Ascending aorta (tissue), 2 donors: ENCODE data around the gene DOCK2. TPM values are rescaled to one million over a fixed set of nuclear protein-coding genes. Genes with fewer than 3 reads are reported as not detected.

ENCODE experiments used
- DNase-seq, 2 donors: peaks; one replicate each; pipeline ENCODE4 v3.0.0-alpha.2; 2019; ENCODE audit warnings: low spot score in 2 of 2
- H3K27ac ChIP-seq, 2 donors: fragments of 200-600 bp; sonication (generic); one replicate each; pipeline ENCODE4 v1.5.1; 2016 to 2017; ENCODE audit warnings: mild to moderate bottlenecking in 1 of 2
- H3K27me3 ChIP-seq: fragments of 200-600 bp; sonication (generic); one replicate; pipeline ENCODE4 v1.5.1; 2017
- H3K36me3 ChIP-seq, 2 donors: fragments of 200-600 bp; sonication (generic); one replicate each; pipeline ENCODE4 v1.5.1; 2016
- H3K4me1 ChIP-seq, 2 donors: fragments of 200-600 bp; sonication (generic); one replicate each; pipeline ENCODE4 v1.5.1; 2016 to 2017; ENCODE audit warnings: mild to moderate bottlenecking in 1 of 2
- H3K4me3 ChIP-seq, 2 donors: fragments of 200-600 bp; sonication (generic); one replicate each; pipeline ENCODE4 v1.5.1; 2016 to 2017; ENCODE audit warnings: mild to moderate bottlenecking in 1 of 2
- H3K9me3 ChIP-seq, 2 donors: fragments of 200-600 bp; sonication (generic); one replicate each; pipeline ENCODE4 v1.5.1; 2016
- CTCF ChIP-seq, 3 experiments: fragments of 200-600 bp in 2 of 3; fragments of 450-650 bp in 1 of 3; sonication (generic) in 2 of 3; IDR thresholded peaks; one replicate each; pipeline ENCODE4 v1.5.1; 2016 to 2019; ENCODE audit warnings: antibody characterized with exemption in 3 of 3, mild to moderate bottlenecking in 1 of 3, moderate library complexity in 1 of 3
- intact Hi-C: fragments of 100-400 bp; cut with DNase I; formaldehyde crosslinking; loops from one replicate; pipeline ENCODE4 v1.15.1; 2023
- total RNA-seq: library from RNA; depleted of rRNA; stranded (reverse); fragments of >200 nt; gene quantifications from one replicate; pipeline ENCODE4 v1.1.0, GENCODE V29; 2016

Gene DOCK2
- total RNA-seq, 1 donor from 2014 or later = 33.1 TPM

DNA sequence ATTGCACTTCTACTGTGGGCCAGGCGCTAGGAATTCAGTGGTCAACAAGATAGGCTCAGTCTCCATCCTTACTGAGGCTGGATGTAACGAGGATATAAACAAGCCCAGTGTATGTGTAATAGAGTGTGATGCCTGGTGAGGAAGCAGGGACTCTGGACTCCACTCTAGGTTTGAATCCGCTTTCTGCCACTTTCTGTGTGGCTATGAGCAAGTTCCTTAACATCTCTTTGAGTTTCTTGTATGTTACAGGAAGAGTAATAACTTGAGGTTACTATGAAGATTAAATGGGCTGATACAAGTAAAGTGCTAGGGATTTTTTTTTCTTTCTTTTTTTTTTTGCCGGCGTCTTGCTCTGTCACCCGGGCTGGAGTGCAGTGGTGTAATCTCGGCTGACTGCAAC is 12.4 kb downstream of the DOCK2 start:
- H3K9me3 ChIP-seq = no peaks in the 10 kb centered on the region
- no peaks in the 10 kb centered on the region for H3K4me1 ChIP-seq
- no peak overlapping the region for H3K27ac ChIP-seq
- intact Hi-C loops = no loop called here
- DNase-seq = no peak
- TF ChIP-seq CTCF (IDR thresholded peaks at IDR 0.05) = no peak
- no peaks in the 10 kb centered on the region for H3K27me3 ChIP-seq
- no peaks in the 10 kb centered on the region for H3K36me3 ChIP-seq
- no peak overlapping the region for H3K4me3 ChIP-seq

DNA sequence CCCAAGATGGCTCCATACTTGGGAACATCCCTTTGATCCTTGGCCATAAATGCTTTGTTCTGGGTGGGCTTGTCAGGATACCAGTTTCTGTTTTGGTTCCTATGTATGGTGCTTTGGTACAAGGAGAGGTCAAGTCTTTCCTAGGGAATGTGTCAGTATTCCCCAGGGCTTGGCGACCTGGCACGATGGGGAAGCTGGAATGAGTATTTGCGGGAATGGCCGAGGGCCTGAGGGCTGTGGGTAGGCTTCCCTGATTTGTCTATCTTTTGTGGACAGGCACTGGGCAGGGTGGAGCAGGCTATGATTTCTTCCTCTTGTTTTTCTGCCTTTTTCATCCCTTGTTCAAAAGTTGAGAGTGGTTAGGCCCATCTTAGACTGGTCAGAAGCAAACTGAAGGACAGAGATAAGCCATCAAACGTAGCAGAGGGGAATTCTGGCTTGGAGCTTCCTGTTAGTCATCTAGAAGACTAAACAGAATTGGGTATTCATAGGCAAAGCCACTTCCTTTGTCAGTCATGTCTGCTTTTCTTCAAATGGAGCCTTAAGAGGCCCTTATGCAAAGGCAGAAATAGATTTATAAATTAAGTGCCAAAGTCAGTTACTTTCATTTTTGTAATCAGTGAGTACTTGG is 13.7 kb downstream of the DOCK2 start:
- Histone ChIP-seq H3K4me1 (no peaks in the 10 kb centered on the region), H3K9me3 (no peaks in the 10 kb centered on the region), H3K4me3 (no peak overlapping the region), H3K27ac (no peak overlapping the region), H3K36me3 (no peaks in the 10 kb centered on the region), H3K27me3 (no peaks in the 10 kb centered on the region)
- TF ChIP-seq CTCF (IDR thresholded peaks at IDR 0.05) = no peak
- no peak for DNase-seq
- intact Hi-C loops = no loop called here

GRCh38 chr5:169651526-169651925 is 14.5 kb downstream of the DOCK2 start:
- intact Hi-C loops = no loop called here
- no peaks in the 10 kb centered on the region for H3K27me3 ChIP-seq
- no peaks in the 10 kb centered on the region for H3K36me3 ChIP-seq
- H3K9me3 ChIP-seq = no peaks in the 10 kb centered on the region
- TF ChIP-seq CTCF (IDR thresholded peaks at IDR 0.05) = no peak
- DNase-seq = no peak
- H3K4me3 ChIP-seq = no peak overlapping the region
- no peaks in the 10 kb centered on the region for H3K4me1 ChIP-seq
- no peak overlapping the region for H3K27ac ChIP-seq

GRCh38 chr5:169652057-169652456 is 15.0 kb downstream of the DOCK2 start:
- DNase-seq = no peak
- Histone ChIP-seq H3K27me3 (no peaks in the 10 kb centered on the region), H3K36me3 (no peaks in the 10 kb centered on the region), H3K4me1 (no peaks in the 10 kb centered on the region), H3K9me3 (no peaks in the 10 kb centered on the region), H3K4me3 (no peak overlapping the region), H3K27ac (no peak overlapping the region)
- no peak for TF ChIP-seq CTCF (IDR thresholded peaks at IDR 0.05)
- intact Hi-C loops = no loop called here

DNA sequence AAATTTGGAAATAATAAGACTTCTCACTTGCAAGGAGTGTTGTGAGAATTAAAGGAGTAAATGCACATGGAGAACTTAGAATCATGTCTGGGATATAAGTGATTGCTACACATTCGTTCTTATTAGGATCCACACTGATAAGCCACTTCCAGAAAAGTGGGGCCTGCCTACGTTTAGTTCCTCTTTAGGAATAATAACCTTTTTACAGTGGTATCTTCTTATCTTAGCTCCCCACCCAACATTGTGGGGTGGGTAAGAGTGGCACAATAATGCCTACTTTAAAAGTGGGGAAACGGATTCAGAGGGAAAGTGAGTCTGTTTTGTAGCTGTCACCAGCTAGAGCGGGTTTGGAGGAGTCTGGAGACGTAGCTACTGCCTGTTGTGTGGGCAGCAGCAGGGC is 16.0 kb downstream of the DOCK2 start:
- no peak overlapping the region for H3K27ac ChIP-seq
- no peak for TF ChIP-seq CTCF (IDR thresholded peaks at IDR 0.05)
- intact Hi-C loops = no loop called here
- no peaks in the 10 kb centered on the region for H3K9me3 ChIP-seq
- no peak for DNase-seq
- no peaks in the 10 kb centered on the region for H3K36me3 ChIP-seq
- no peaks in the 10 kb centered on the region for H3K4me1 ChIP-seq
- H3K27me3 ChIP-seq = no peaks in the 10 kb centered on the region
- H3K4me3 ChIP-seq = no peak overlapping the region

- Histone ChIP-seq H3K27me3 (no peaks in the 10 kb centered on the region), H3K4me1 (no peaks in the 10 kb centered on the region), H3K36me3 (no peaks in the 10 kb centered on the region), H3K9me3 (no peaks in the 10 kb centered on the region), H3K4me3 (no peak overlapping the region), H3K27ac (no peak overlapping the region)
- DNase-seq = no peak
- intact Hi-C loops = no loop called here
- no peak for TF ChIP-seq CTCF (IDR thresholded peaks at IDR 0.05)
Measured at GRCh38 chr5:169655353-169655752, 18.3 kb downstream of the DOCK2 start.
